ENCODE data around the gene SLC2A6. TPM values are rescaled to one million over a fixed set of nuclear protein-coding genes. Genes with fewer than 3 reads are reported as not detected.

SLC2A6 gene
- total RNA-seq, 4 donors from 2014 or later = 0.96 to 20.1 (median 3.4) TPM

GRCh38 chr9:133445293-133445969 is 33.5 kb downstream of the SLC2A6 start:
- 60 to 89% methylated on average over 1 to 23 of the region's 23 CpGs for WGBS, 2 donors (ENCODE audit: low coverage in 1 of 2)
- Histone ChIP-seq H3K27ac (no peak overlapping the region), H3K9me3 (no peaks in the 10 kb centered on the region), H3K4me1 (peaks cover 0 to 5% (median 0%) of the 10 kb centered on the region in 4 donors), H3K4me3 (no peak overlapping the region), H3K36me3 (no peaks in the 10 kb centered on the region), H3K27me3 (no peaks in the 10 kb centered on the region)
- intact Hi-C loops (cut with DNase I; ENCODE audit: low total_unique reads) = no loop called here
- in situ Hi-C loops (cut with MboI; ENCODE audit: low pct_ligation_motif_present in 1 of 4, low pct_unique_long_range_greater_than_20kb in 1 of 4, low sequenced_read_pairs in 3 of 4) = no loop called here
- TF ChIP-seq POLR2AphosphoS5 (IDR thresholded peaks at IDR 0.05) = no peak
- TF ChIP-seq CTCF (IDR thresholded peaks at IDR 0.05) = no peak
- DNase-seq = no peak

GRCh38 chr9:133443982-133444381 is 34.9 kb downstream of the SLC2A6 start:
- 85 to 100% methylated on average over 1 to 8 of the region's 8 CpGs for WGBS, 2 donors (ENCODE audit: low coverage in 1 of 2)
- in situ Hi-C loops (cut with MboI; ENCODE audit: low pct_ligation_motif_present in 1 of 4, low pct_unique_long_range_greater_than_20kb in 1 of 4, low sequenced_read_pairs in 3 of 4) = no loop called here
- DNase-seq = no peak
- H3K27me3 ChIP-seq = no peaks in the 10 kb centered on the region
- H3K27ac ChIP-seq = no peak overlapping the region
- intact Hi-C loops (cut with DNase I; ENCODE audit: low total_unique reads) = no loop called here
- no peaks in the 10 kb centered on the region for H3K36me3 ChIP-seq
- H3K4me1 ChIP-seq = no peaks in the 10 kb centered on the region
- TF ChIP-seq POLR2A (IDR thresholded peaks at IDR 0.05) (no peak), POLR2AphosphoS5 (IDR thresholded peaks at IDR 0.05) (no peak), EP300 (IDR thresholded peaks at IDR 0.05; ENCODE audit: low read depth) (no peak), CTCF (IDR thresholded peaks at IDR 0.05) (no peak)
- H3K4me3 ChIP-seq = no peak overlapping the region
- no peaks in the 10 kb centered on the region for H3K9me3 ChIP-seq

- no peak overlapping the region for H3K4me3 ChIP-seq
- no peaks in the 10 kb centered on the region for H3K36me3 ChIP-seq
- no peaks in the 10 kb centered on the region for H3K9me3 ChIP-seq
- no peaks in the 10 kb centered on the region for H3K4me1 ChIP-seq
- H3K27ac ChIP-seq = no peak overlapping the region
- no peak for DNase-seq
- in situ Hi-C loops (cut with MboI; ENCODE audit: low pct_ligation_motif_present in 1 of 4, low pct_unique_long_range_greater_than_20kb in 1 of 4, low sequenced_read_pairs in 3 of 4) (no loop called here), intact Hi-C loops (cut with DNase I; ENCODE audit: low total_unique reads) (no loop called here)
- H3K27me3 ChIP-seq = no peaks in the 10 kb centered on the region
- TF ChIP-seq POLR2A (IDR thresholded peaks at IDR 0.05) = no peak
- TF ChIP-seq EP300 (IDR thresholded peaks at IDR 0.05; ENCODE audit: low read depth) = no peak
- TF ChIP-seq CTCF (IDR thresholded peaks at IDR 0.05) = no peak
- WGBS, 2 donors (ENCODE audit: low coverage in 1 of 2) = 98% methylated on average over 8 of the region's 15 CpGs; no CpG with 5 or more reads in 1 of the 2 donors
Observed at GRCh38 chr9:133443248-133443647, 35.7 kb downstream of the SLC2A6 start.

DNA sequence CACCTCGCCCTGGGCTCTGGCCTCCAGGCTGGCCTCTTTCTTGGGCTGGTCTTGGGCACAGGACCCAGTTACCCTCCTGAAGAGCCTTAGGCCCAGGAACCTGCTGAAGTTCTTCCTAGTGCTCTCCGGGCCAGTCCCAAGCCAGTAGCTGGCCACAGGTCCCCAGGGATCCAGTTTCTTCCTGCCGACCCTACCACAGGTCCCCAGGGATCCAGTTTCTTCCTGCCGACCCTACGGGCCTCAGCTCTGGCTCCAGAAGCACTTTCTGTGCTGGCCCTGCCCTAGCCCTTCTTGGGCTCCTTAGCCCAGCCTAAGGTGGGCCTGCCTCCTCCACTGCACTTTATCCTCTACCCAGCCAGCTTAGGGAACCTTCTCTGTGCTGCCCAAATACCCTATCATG is 37.3 kb downstream of the SLC2A6 start:
- Histone ChIP-seq H3K36me3 (no peaks in the 10 kb centered on the region), H3K27ac (no peak overlapping the region), H3K9me3 (no peaks in the 10 kb centered on the region), H3K27me3 (no peaks in the 10 kb centered on the region), H3K4me3 (no peak overlapping the region), H3K4me1 (no peaks in the 10 kb centered on the region)
- DNase-seq = no peak
- in situ Hi-C loops (cut with MboI; ENCODE audit: low pct_ligation_motif_present in 1 of 4, low pct_unique_long_range_greater_than_20kb in 1 of 4, low sequenced_read_pairs in 3 of 4) = no loop called here
- intact Hi-C loops (cut with DNase I; ENCODE audit: low total_unique reads) = no loop called here
- TF ChIP-seq CTCF (IDR thresholded peaks at IDR 0.05) (no peak), POLR2A (IDR thresholded peaks at IDR 0.05) (no peak), EP300 (IDR thresholded peaks at IDR 0.05; ENCODE audit: low read depth) (no peak), POLR2AphosphoS5 (IDR thresholded peaks at IDR 0.05) (no peak)
- WGBS, 2 donors (ENCODE audit: low coverage in 1 of 2) = 78% methylated on average over 5 of the region's 5 CpGs; no CpG with 5 or more reads in 1 of the 2 donors
